ENCODE measurements around the gene ZBED2.

Gene ZBED2

GRCh38 chr3:111601810-111602209 is 6.7 kb upstream of the ZBED2 start:
- Histone ChIP-seq H3K9me3 (ENCODE audit: severe bottlenecking) (no peaks in the 10 kb centered on the region), H3K4me3 (ENCODE audit: low read depth, low read length) (no peak overlapping the region), H3K36me3 (no peaks in the 10 kb centered on the region), H3K27me3 (ENCODE audit: insufficient read depth, low read depth, severe bottlenecking) (no peaks in the 10 kb centered on the region), H3K27ac (no peak overlapping the region)
- TF ChIP-seq CTCF (IDR thresholded peaks at IDR 0.05; ENCODE audit: low read depth, low read length), result no peak
- no peak for DNase-seq

GRCh38 chr3:111598552-111598951 is 3.4 kb upstream of the ZBED2 start:
- Histone ChIP-seq H3K27ac (no peak overlapping the region), H3K9me3 (ENCODE audit: severe bottlenecking) (no peaks in the 10 kb centered on the region), H3K36me3 (no peaks in the 10 kb centered on the region), H3K4me3 (ENCODE audit: low read depth, low read length) (no peak overlapping the region), H3K27me3 (ENCODE audit: insufficient read depth, low read depth, severe bottlenecking) (no peaks in the 10 kb centered on the region)
- no peak for DNase-seq
- no peak for TF ChIP-seq CTCF (IDR thresholded peaks at IDR 0.05; ENCODE audit: low read depth, low read length)

GRCh38 chr3:111598139-111598538 is 3.0 kb upstream of the ZBED2 start:
- DNase-seq, result no peak
- no peaks in the 10 kb centered on the region for H3K36me3 ChIP-seq
- no peak for TF ChIP-seq CTCF (IDR thresholded peaks at IDR 0.05; ENCODE audit: low read depth, low read length)
- H3K9me3 ChIP-seq (ENCODE audit: severe bottlenecking), result no peaks in the 10 kb centered on the region
- no peaks in the 10 kb centered on the region for H3K27me3 ChIP-seq (ENCODE audit: insufficient read depth, low read depth, severe bottlenecking)
- H3K27ac ChIP-seq, result no peak overlapping the region
- no peak overlapping the region for H3K4me3 ChIP-seq (ENCODE audit: low read depth, low read length)

GRCh38 chr3:111596328-111596727 is 1.2 kb upstream of the ZBED2 start:
- no peak for TF ChIP-seq CTCF (IDR thresholded peaks at IDR 0.05; ENCODE audit: low read depth, low read length)

GRCh38 chr3:111594781-111595180 is 365 bp downstream of the ZBED2 start:
- H3K4me3 ChIP-seq (ENCODE audit: low read depth, low read length), result no peak overlapping the region
- no peak for DNase-seq
- TF ChIP-seq CTCF (IDR thresholded peaks at IDR 0.05; ENCODE audit: low read depth, low read length), result no peak
- H3K27me3 ChIP-seq (ENCODE audit: insufficient read depth, low read depth, severe bottlenecking), result no peaks in the 10 kb centered on the region
- no peak overlapping the region for H3K27ac ChIP-seq
- no peaks in the 10 kb centered on the region for H3K9me3 ChIP-seq (ENCODE audit: severe bottlenecking)
- H3K36me3 ChIP-seq, result no peaks in the 10 kb centered on the region

More at GRCh38 chr3:111596328-111596727, 1.2 kb upstream of the ZBED2 start:
- DNase-seq, result no peak
- no peaks in the 10 kb centered on the region for H3K9me3 ChIP-seq (ENCODE audit: severe bottlenecking)
- H3K4me3 ChIP-seq (ENCODE audit: low read depth, low read length), result no peak overlapping the region
- H3K27me3 ChIP-seq (ENCODE audit: insufficient read depth, low read depth, severe bottlenecking), result no peaks in the 10 kb centered on the region
- no peak overlapping the region for H3K27ac ChIP-seq
- H3K36me3 ChIP-seq, result no peaks in the 10 kb centered on the region

GRCh38 chr3:111594205-111594604 is 941 bp downstream of the ZBED2 start:
- DNase-seq, result no peak
- Histone ChIP-seq H3K27me3 (ENCODE audit: insufficient read depth, low read depth, severe bottlenecking) (no peaks in the 10 kb centered on the region), H3K27ac (no peak overlapping the region), H3K4me3 (ENCODE audit: low read depth, low read length) (no peak overlapping the region), H3K36me3 (no peaks in the 10 kb centered on the region), H3K9me3 (ENCODE audit: severe bottlenecking) (no peaks in the 10 kb centered on the region)
- TF ChIP-seq CTCF (IDR thresholded peaks at IDR 0.05; ENCODE audit: low read depth, low read length), result no peak
